GM23338 (cell line): ENCODE results near the gene LCMT1.

Experiments
- CREB1 ChIP-seq: fragments of 250-450 bp; sonication (Bioruptor Pico); IDR thresholded peaks from 2 replicates; pipeline ENCODE4 v1.5.0; 2020; ENCODE audit warnings: low read depth, mild to moderate bottlenecking, moderate library complexity
- EZH2 ChIP-seq: fragments of 200-600 bp; sonication (generic); IDR thresholded peaks from one replicate; pipeline ENCODE4 v1.8.0; 2017; ENCODE audit warnings: antibody characterized with exemption, mild to moderate bottlenecking, low read depth; ENCODE audit not compliant: unreplicated experiment
- EZH2phosphoT487 ChIP-seq: fragments of 200-600 bp; sonication (generic); IDR thresholded peaks from one replicate; pipeline ENCODE4 v1.8.1; 2018; ENCODE audit warnings: antibody characterized with exemption; ENCODE audit not compliant: unreplicated experiment
- JUNB ChIP-seq: IDR thresholded peaks from one replicate; pipeline ENCODE4 v1.6.1; 2016; ENCODE audit warnings: antibody characterized with exemption; ENCODE audit not compliant: unreplicated experiment
- POLR2AphosphoS5 ChIP-seq: IDR thresholded peaks from 2 replicates; pipeline ENCODE4 v1.6.1; 2016; ENCODE audit warnings: antibody characterized with exemption, low read depth
- ZNF331 ChIP-seq: fragments of 250-450 bp; sonication (Bioruptor Pico); IDR thresholded peaks from 2 replicates; pipeline ENCODE4 v1.5.0; 2020; ENCODE audit warnings: low read depth, mild to moderate bottlenecking, moderate library complexity
- ZNF462 ChIP-seq: fragments of 250-450 bp; sonication (Bioruptor Pico); IDR thresholded peaks from 2 replicates; pipeline ENCODE4 v1.5.0; 2020; ENCODE audit warnings: mild to moderate bottlenecking, moderate library complexity
- TF ChIP-seq, protein P1 (sequence below), 2 experiments: fragments of 200-600 bp in 1 of 2; sonication (generic) in 1 of 2; conservative IDR thresholded peaks; 2 replicates each; pipeline versions ENCODE4 v1.5.1 to v1.6.1; 2016 to 2017; ENCODE audit warnings: antibody characterized with exemption in 2 of 2, low read depth in 2 of 2, mild to moderate bottlenecking in 2 of 2, moderate library complexity in 1 of 2
- TF ChIP-seq, protein P2 (sequence below): IDR thresholded peaks from one replicate; pipeline ENCODE4 v1.6.1; 2018; ENCODE audit warnings: antibody characterized with exemption; ENCODE audit not compliant: unreplicated experiment
- TF ChIP-seq, protein P3 (sequence below): IDR thresholded peaks from 2 replicates; pipeline ENCODE4 v1.6.1; 2016; ENCODE audit warnings: antibody characterized with exemption

DNA sequence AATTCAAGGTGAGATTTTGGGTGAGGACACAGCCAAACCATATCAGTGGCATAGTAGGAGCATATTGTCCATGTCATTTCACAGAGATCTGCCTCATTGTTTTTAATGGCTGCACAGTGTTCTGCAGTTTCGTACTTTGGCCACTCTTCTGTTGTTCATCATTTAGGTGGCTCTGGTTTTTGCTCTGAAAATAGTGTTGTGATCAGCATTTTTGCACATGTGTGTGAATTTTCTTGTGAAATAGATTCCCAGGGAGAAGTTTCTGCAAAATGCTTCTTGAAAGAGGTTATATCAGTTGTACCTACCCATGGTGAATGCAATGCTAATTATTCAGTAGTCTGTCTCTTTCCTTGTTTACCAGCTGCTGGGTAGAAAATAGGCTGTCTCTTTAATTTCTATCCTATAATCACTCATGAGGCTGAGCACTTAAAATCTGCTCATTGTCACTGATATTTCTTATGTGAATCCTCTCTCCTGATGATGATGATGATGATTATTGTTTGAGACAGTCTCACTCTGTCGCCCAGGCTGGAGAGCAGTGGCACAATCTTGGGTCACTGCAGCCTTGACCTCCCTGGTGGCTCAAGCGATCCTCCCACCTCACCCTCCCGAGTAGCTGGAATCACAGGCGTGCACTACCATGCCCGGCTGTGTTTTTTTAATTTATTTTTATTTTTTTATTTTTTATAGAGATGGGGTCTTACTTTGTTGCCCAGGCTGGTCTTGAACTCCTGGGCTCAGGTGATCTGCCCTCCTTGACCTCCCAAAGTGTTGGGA, 10.5 kb downstream of the LCMT1 start:
- TF ChIP-seq, protein P1, sequence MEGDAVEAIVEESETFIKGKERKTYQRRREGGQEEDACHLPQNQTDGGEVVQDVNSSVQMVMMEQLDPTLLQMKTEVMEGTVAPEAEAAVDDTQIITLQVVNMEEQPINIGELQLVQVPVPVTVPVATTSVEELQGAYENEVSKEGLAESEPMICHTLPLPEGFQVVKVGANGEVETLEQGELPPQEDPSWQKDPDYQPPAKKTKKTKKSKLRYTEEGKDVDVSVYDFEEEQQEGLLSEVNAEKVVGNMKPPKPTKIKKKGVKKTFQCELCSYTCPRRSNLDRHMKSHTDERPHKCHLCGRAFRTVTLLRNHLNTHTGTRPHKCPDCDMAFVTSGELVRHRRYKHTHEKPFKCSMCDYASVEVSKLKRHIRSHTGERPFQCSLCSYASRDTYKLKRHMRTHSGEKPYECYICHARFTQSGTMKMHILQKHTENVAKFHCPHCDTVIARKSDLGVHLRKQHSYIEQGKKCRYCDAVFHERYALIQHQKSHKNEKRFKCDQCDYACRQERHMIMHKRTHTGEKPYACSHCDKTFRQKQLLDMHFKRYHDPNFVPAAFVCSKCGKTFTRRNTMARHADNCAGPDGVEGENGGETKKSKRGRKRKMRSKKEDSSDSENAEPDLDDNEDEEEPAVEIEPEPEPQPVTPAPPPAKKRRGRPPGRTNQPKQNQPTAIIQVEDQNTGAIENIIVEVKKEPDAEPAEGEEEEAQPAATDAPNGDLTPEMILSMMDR (conservative IDR thresholded peaks at IDR 0.05; ENCODE audit: low read depth in 2 of 2), result no peak
- TF ChIP-seq EZH2 (no peak), EZH2phosphoT487 (no peak), POLR2AphosphoS5 (no peak), ZNF331 (CRISPR knock-in tag) (no peak), JUNB (no peak), CREB1 (no peak), ZNF462 (no peak)
- TF ChIP-seq, protein P2, sequence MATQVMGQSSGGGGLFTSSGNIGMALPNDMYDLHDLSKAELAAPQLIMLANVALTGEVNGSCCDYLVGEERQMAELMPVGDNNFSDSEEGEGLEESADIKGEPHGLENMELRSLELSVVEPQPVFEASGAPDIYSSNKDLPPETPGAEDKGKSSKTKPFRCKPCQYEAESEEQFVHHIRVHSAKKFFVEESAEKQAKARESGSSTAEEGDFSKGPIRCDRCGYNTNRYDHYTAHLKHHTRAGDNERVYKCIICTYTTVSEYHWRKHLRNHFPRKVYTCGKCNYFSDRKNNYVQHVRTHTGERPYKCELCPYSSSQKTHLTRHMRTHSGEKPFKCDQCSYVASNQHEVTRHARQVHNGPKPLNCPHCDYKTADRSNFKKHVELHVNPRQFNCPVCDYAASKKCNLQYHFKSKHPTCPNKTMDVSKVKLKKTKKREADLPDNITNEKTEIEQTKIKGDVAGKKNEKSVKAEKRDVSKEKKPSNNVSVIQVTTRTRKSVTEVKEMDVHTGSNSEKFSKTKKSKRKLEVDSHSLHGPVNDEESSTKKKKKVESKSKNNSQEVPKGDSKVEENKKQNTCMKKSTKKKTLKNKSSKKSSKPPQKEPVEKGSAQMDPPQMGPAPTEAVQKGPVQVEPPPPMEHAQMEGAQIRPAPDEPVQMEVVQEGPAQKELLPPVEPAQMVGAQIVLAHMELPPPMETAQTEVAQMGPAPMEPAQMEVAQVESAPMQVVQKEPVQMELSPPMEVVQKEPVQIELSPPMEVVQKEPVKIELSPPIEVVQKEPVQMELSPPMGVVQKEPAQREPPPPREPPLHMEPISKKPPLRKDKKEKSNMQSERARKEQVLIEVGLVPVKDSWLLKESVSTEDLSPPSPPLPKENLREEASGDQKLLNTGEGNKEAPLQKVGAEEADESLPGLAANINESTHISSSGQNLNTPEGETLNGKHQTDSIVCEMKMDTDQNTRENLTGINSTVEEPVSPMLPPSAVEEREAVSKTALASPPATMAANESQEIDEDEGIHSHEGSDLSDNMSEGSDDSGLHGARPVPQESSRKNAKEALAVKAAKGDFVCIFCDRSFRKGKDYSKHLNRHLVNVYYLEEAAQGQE, result no peak
- TF ChIP-seq, protein P3, sequence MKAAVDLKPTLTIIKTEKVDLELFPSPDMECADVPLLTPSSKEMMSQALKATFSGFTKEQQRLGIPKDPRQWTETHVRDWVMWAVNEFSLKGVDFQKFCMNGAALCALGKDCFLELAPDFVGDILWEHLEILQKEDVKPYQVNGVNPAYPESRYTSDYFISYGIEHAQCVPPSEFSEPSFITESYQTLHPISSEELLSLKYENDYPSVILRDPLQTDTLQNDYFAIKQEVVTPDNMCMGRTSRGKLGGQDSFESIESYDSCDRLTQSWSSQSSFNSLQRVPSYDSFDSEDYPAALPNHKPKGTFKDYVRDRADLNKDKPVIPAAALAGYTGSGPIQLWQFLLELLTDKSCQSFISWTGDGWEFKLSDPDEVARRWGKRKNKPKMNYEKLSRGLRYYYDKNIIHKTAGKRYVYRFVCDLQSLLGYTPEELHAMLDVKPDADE, result no peak
